ENCODE results near the gene CENPF. TPM values are rescaled to one million over a fixed set of nuclear protein-coding genes. Genes with fewer than 3 reads are reported as not detected.

Gene CENPF
- total RNA-seq, 1 donor: 42.1 TPM

- TF ChIP-seq CTCF (IDR thresholded peaks at IDR 0.05; ENCODE audit: insufficient read depth, low read length): no peak
- no peak for DNase-seq (ENCODE audit: low read depth)
- no peak overlapping the region for H3K4me3 ChIP-seq (ENCODE audit: low read depth, low read length)
Observed at GRCh38 chr1:214677945-214678344, 75.0 kb downstream of the CENPF start.

- peak; percentile 55 for DNase-seq (ENCODE audit: low read depth)
- H3K4me3 ChIP-seq (ENCODE audit: low read depth, low read length): no peak overlapping the region
- TF ChIP-seq CTCF (IDR thresholded peaks at IDR 0.05; ENCODE audit: insufficient read depth, low read length): no peak
Observed at GRCh38 chr1:214678386-214678785, 75.4 kb downstream of the CENPF start.

- no peak for DNase-seq (ENCODE audit: low read depth)
- no peak overlapping the region for H3K4me3 ChIP-seq (ENCODE audit: low read depth, low read length)
- TF ChIP-seq CTCF (IDR thresholded peaks at IDR 0.05; ENCODE audit: insufficient read depth, low read length): no peak
Observed at GRCh38 chr1:214683621-214684020, 80.6 kb downstream of the CENPF start.

GRCh38 chr1:214685906-214686305 lies 82.9 kb downstream of the CENPF start:
- no peak for TF ChIP-seq CTCF (IDR thresholded peaks at IDR 0.05; ENCODE audit: insufficient read depth, low read length)
- no peak overlapping the region for H3K4me3 ChIP-seq (ENCODE audit: low read depth, low read length)
- DNase-seq (ENCODE audit: low read depth): peak; percentile 22

- no peak for TF ChIP-seq CTCF (IDR thresholded peaks at IDR 0.05; ENCODE audit: insufficient read depth, low read length)
- H3K4me3 ChIP-seq (ENCODE audit: low read depth, low read length): no peak overlapping the region
- no peak for DNase-seq (ENCODE audit: low read depth)
Observed at GRCh38 chr1:214686497-214686896, 83.5 kb downstream of the CENPF start.

- DNase-seq (ENCODE audit: low read depth): no peak
- H3K4me3 ChIP-seq (ENCODE audit: low read depth, low read length): no peak overlapping the region
- no peak for TF ChIP-seq CTCF (IDR thresholded peaks at IDR 0.05; ENCODE audit: insufficient read depth, low read length)
Observed at GRCh38 chr1:214688891-214689290, 85.9 kb downstream of the CENPF start.

- no peak overlapping the region for H3K4me3 ChIP-seq (ENCODE audit: low read depth, low read length)
- DNase-seq (ENCODE audit: low read depth): no peak
- TF ChIP-seq CTCF (IDR thresholded peaks at IDR 0.05; ENCODE audit: insufficient read depth, low read length): no peak
Observed at GRCh38 chr1:214694769-214695168, 91.8 kb downstream of the CENPF start.

Data from fibroblast of the aortic adventitia (primary cell).